ENCODE results near the gene WNT1. TPM values are rescaled to one million over a fixed set of nuclear protein-coding genes. Genes with fewer than 3 reads are reported as not detected.
A peak's percentile ranks its signal among the peaks of the same experiment; 100 is the strongest.

The WNT1 gene
- total and polyA plus RNA-seq, 11 donors = 0.29 TPM; not detected in 10

DNA sequence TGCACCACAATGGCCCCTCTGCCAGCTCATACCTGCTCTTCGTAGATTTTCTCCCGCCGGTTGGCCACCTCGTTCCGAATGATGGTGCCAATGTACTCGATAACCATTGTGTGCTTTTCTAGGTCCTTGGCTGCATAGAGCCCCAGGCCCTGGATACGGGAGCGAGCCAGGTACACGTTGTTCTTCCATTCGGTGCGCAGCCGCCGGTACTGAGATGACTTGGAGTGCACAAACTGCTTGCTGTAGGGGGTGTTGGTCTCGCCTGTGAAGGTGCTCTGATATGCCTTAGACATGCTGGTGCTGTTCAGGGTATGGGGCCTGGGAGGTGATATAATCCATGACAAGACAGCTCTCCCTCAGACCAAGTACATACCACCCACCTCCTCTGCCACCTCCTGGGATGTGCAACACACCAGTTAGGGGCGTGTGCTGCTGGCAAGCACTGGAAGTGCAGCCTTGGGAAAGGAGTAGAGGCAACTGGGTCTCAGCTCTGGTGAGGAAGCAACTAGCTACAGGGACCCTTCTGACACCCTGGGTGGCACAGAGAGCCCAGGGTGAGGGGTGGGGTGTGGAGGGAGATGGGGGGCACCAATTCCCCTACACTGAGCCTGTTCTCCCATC, 44.5 kb downstream of the WNT1 start:
- DNase-seq = peak in 1 of 5 donors; percentile 18
- Histone ChIP-seq H3K4me1 (peaks cover 0 to 13% (median 8%) of the 10 kb centered on the region in 12 donors), H3K36me3 (peaks cover 0 to 72% (median 69%) of the 10 kb centered on the region in 9 donors), H3K4me3 (no peak overlapping the region), H3K27ac (no peak overlapping the region), H3K27me3 (no peaks in the 10 kb centered on the region), H3K9me3 (no peaks in the 10 kb centered on the region)
- no peak for ATAC-seq
- TF ChIP-seq POLR2A (IDR thresholded peaks at IDR 0.05) = no peak
- TF ChIP-seq, protein P1, sequence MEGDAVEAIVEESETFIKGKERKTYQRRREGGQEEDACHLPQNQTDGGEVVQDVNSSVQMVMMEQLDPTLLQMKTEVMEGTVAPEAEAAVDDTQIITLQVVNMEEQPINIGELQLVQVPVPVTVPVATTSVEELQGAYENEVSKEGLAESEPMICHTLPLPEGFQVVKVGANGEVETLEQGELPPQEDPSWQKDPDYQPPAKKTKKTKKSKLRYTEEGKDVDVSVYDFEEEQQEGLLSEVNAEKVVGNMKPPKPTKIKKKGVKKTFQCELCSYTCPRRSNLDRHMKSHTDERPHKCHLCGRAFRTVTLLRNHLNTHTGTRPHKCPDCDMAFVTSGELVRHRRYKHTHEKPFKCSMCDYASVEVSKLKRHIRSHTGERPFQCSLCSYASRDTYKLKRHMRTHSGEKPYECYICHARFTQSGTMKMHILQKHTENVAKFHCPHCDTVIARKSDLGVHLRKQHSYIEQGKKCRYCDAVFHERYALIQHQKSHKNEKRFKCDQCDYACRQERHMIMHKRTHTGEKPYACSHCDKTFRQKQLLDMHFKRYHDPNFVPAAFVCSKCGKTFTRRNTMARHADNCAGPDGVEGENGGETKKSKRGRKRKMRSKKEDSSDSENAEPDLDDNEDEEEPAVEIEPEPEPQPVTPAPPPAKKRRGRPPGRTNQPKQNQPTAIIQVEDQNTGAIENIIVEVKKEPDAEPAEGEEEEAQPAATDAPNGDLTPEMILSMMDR (IDR thresholded peaks at IDR 0.05) = no peak
- intact Hi-C loops (cut with DNase I) = loop anchor here in 1 of 10 donors (5.0 kb wide), 1 partner anchor 35 kb away; no protein-coding TSS in a partner anchor
- WGBS, 4 donors = 91 to 93% (median 92%) methylated on average over 15 of the region's 15 CpGs

DNA sequence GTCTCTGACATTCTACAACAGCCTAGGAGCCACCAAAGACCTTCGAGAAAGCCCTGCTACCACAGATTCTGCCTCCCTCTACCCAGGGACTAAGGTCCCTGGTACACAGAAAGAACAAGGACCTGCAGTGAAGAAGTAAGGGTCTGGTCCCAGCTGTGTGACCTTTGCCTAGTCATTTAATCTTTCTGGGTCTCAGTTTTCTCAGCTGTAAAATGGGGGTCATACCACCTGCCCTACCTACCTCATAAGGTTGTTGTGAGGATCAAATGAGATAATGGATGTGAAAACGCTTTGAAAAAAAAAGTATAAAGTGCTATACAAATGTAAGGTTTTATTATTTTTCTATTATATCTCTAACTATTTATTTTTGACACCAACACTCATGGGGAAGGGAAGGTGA, 45.7 kb downstream of the WNT1 start:
- no peaks in the 10 kb centered on the region for H3K27me3 ChIP-seq
- peaks cover 0 to 83% (median 80%) of the 10 kb centered on the region in 9 donors for H3K36me3 ChIP-seq
- H3K9me3 ChIP-seq = no peaks in the 10 kb centered on the region
- no peak for ATAC-seq
- H3K4me1 ChIP-seq = peaks cover 0 to 10% (median 6%) of the 10 kb centered on the region in 12 donors
- intact Hi-C loops (cut with DNase I) = loop anchor here in 1 of 10 donors (5.0 kb wide), 1 partner anchor 33 kb away; no protein-coding TSS in a partner anchor
- DNase-seq = no peak
- no peak overlapping the region for H3K4me3 ChIP-seq
- WGBS, 4 donors = 89 to 96% (median 95%) methylated on average over 2 of the region's 2 CpGs
- H3K27ac ChIP-seq = no peak overlapping the region
- TF ChIP-seq POLR2A (IDR thresholded peaks at IDR 0.05) = no peak
- TF ChIP-seq, protein P1 (IDR thresholded peaks at IDR 0.05) = no peak

DNA sequence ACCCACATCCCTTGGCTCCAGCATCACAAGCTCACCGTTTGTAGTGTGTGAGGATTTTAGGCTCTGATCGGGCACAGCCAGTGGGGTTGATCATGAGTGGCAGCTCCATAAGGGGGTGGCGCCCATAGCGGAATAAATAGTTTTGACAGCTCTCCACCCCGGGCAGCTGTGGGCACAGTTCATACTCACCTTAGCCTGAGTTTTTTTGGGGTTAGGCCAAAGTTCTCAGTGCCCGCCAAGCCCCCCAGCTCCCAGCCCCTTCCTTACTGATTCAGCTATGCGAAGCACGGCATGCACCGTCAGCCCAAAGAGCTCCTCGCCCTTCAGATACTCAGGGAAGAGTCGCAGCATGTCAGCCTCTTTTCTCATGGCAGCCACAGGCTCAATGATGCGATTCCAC, 46.4 kb downstream of the WNT1 start:
- H3K27ac ChIP-seq = no peak overlapping the region
- H3K4me1 ChIP-seq = peaks cover 0 to 6% (median under 1%) of the 10 kb centered on the region in 12 donors
- H3K4me3 ChIP-seq = no peak overlapping the region
- DNase-seq = peak in 1 of 5 donors; percentile 36
- TF ChIP-seq, protein P1 (IDR thresholded peaks at IDR 0.05) = no peak
- no peak for TF ChIP-seq POLR2A (IDR thresholded peaks at IDR 0.05)
- 87 to 94% (median 91%) methylated on average over 6 to 12 of the region's 12 CpGs for WGBS, 4 donors
- H3K27me3 ChIP-seq = no peaks in the 10 kb centered on the region
- intact Hi-C loops (cut with DNase I) = loop anchor here in 1 of 10 donors (5.0 kb wide), 1 partner anchor 33 kb away; no protein-coding TSS in a partner anchor
- H3K36me3 ChIP-seq = peaks cover 0 to 90% (median 87%) of the 10 kb centered on the region in 9 donors
- no peak for ATAC-seq
- no peaks in the 10 kb centered on the region for H3K9me3 ChIP-seq

DNA sequence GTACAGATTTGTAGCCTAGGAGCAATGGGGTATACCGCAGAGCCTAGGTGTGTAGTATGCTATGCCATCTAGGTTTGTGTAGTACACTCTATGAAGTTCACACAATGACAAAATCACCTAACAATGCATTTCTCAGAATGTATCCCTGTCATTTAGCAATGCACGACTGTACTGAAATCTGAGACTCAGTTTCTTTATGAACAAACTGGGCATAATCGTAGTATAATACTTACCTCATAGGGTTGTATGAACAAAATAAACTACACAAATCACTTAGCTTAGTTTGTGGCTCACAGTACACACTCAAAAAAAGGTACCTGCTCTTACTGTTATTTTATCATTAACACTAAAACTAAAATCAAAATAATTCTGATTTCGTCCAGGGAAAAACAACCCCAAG, 47.3 kb downstream of the WNT1 start:
- Histone ChIP-seq H3K4me3 (no peak overlapping the region), H3K4me1 (no peaks in the 10 kb centered on the region), H3K36me3 (peaks cover 0 to 99% (median 94%) of the 10 kb centered on the region in 9 donors), H3K27ac (no peak overlapping the region), H3K9me3 (no peaks in the 10 kb centered on the region), H3K27me3 (no peaks in the 10 kb centered on the region)
- TF ChIP-seq POLR2A (IDR thresholded peaks at IDR 0.05) = no peak
- TF ChIP-seq, protein P1 (IDR thresholded peaks at IDR 0.05) = no peak
- DNase-seq (no peak), ATAC-seq (no peak)
- intact Hi-C loops (cut with DNase I) = no loop called here
- 91 to 94% (median 92%) methylated on average over 4 of the region's 4 CpGs for WGBS, 4 donors
